HepG2 (cell line): ENCODE results near the gene GCG. TPM values are rescaled to one million over a fixed set of nuclear protein-coding genes. Genes with fewer than 3 reads are reported as not detected.
A peak's percentile ranks its signal among the peaks of the same experiment; 100 is the strongest.

Experiments
- ATAC-seq: fragments of 200-7000 bp; cut with Tn5 transposase; 3 replicates; pipeline ENCODE4 v1.9.1; 2020; ENCODE audit warnings: mild to moderate bottlenecking, moderate library complexity
- BruUV-seq: library from RNA; stranded (reverse); fragments of 400-500 nt; replicated peaks from 2 replicates; lab custom pipeline; 2021; lab: Mats Ljungman, UMichigan
- CTCF ChIA-PET: fragments of 300-600 bp; formaldehyde crosslinking; extraction: SDS; loops from one replicate; lab custom pipeline; 2021; ENCODE audit warnings: low total read pairs, inconsistent platforms, low intra/inter-chr PET ratio; lab: Yijun Ruan, JAX
- POLR2A ChIA-PET: fragments of 350-600 bp; sonication (Branson Sonifier 250); formaldehyde crosslinking; loops from one replicate; lab custom pipeline; 2020; ENCODE audit warnings: antibody characterized with exemption, inconsistent platforms; lab: Yijun Ruan, JAX
- DNase-seq: peaks from one replicate; pipeline ENCODE4 v3.0.0-alpha.2; 2015; ENCODE audit warnings: low spot score
- FAIRE-seq: peaks from 3 replicates; lab custom pipeline; 2011; peaks lifted over from hg19 to GRCh38; lab: Jason Lieb, UNC
- H2AFZ ChIP-seq: one replicate; pipeline ENCODE4 v1.6.1; 2011; ENCODE audit warnings: low read length, inconsistent platforms
- H3K27ac ChIP-seq: fragments of 300-600 bp; 3 replicates; pipeline ENCODE4 v1.8.0; 2011; ENCODE audit warnings: mixed run types, mild to moderate bottlenecking, mixed read lengths, low read length, inconsistent platforms; ENCODE audit not compliant: insufficient read depth; ENCODE audit errors: extremely low read length
- H3K27me3 ChIP-seq, 2 experiments: fragments of 200-600 bp in 1 of 2; 2 replicates in 1 of 2; 3 replicates in 1 of 2; pipeline versions ENCODE4 v1.6.0 to v1.8.0; 2011; ENCODE audit warnings: low read length in 2 of 2, mild to moderate bottlenecking in 2 of 2, moderate library complexity in 2 of 2, inconsistent platforms in 1 of 2; ENCODE audit not compliant: insufficient read depth in 2 of 2, control insufficient read depth in 1 of 2
- H3K36me3 ChIP-seq, 2 experiments: fragments of 200-600 bp in 1 of 2; replicated peaks in 1 of 2; 2 replicates in 1 of 2; 3 replicates in 1 of 2; pipeline versions ENCODE4 v1.5.1 to v1.8.0; 2011; ENCODE audit warnings: low read length in 2 of 2, inconsistent platforms in 1 of 2; ENCODE audit not compliant: insufficient read depth in 2 of 2, control insufficient read depth in 1 of 2
- H3K4me1 ChIP-seq: 2 replicates; pipeline ENCODE4 v1.5.1; 2012; ENCODE audit warnings: low read length, inconsistent platforms; ENCODE audit not compliant: insufficient read depth
- H3K4me2 ChIP-seq: 2 replicates; pipeline ENCODE4 v1.6.0; 2011; ENCODE audit warnings: low read depth, low read length, inconsistent platforms
- H3K4me3 ChIP-seq, 3 experiments: fragments of 200-600 bp in 1 of 3; sonication (generic), shearing (Covaris generic) in 1 of 3; replicated peaks in 1 of 3; 2 replicates each; pipeline ENCODE4 v1.5.1; 2011 to 2016; ENCODE audit warnings: low read length in 3 of 3, inconsistent platforms in 2 of 3, low read depth in 2 of 3, mild to moderate bottlenecking in 2 of 3, control low read depth in 1 of 3, mixed read lengths in 1 of 3; ENCODE audit not compliant: insufficient read depth in 1 of 3
- H3K79me2 ChIP-seq: one replicate; pipeline ENCODE4 v1.6.1; 2011; ENCODE audit warnings: low read length, inconsistent platforms; ENCODE audit not compliant: insufficient read depth
- H3K9ac ChIP-seq: 2 replicates; pipeline ENCODE4 v1.6.0; 2011; ENCODE audit warnings: mild to moderate bottlenecking, low read depth, low read length, inconsistent platforms; ENCODE audit not compliant: insufficient read depth
- H3K9me3 ChIP-seq: 2 replicates; pipeline ENCODE4 v1.5.1; 2012; ENCODE audit warnings: mild to moderate bottlenecking, low read length
- H4K20me1 ChIP-seq: 2 replicates; pipeline ENCODE4 v1.6.0; 2011; ENCODE audit warnings: inconsistent platforms, mild to moderate bottlenecking, low read length, moderate library complexity; ENCODE audit not compliant: insufficient read depth
- HES4 ChIP-seq: sonication (generic); formaldehyde crosslinking; IDR thresholded peaks from 2 replicates; pipeline ENCODE4 v1.9.0; 2021; ENCODE audit warnings: mild to moderate bottlenecking, missing genetic modification reagents, borderline replicate concordance
- KMT2A ChIP-seq: sonication (generic); formaldehyde crosslinking; IDR thresholded peaks from 2 replicates; pipeline ENCODE4 v1.4.0; 2020; ENCODE audit warnings: missing genetic modification reagents
- MIER3 ChIP-seq: IDR thresholded peaks from 2 replicates; pipeline ENCODE4 v1.6.1; 2016; ENCODE audit warnings: missing compliant biosample characterization, borderline replicate concordance
- PITX1 ChIP-seq: sonication (generic); formaldehyde crosslinking; IDR thresholded peaks from 2 replicates; pipeline ENCODE4 v1.5.1; 2020; ENCODE audit warnings: mild to moderate bottlenecking, missing genetic modification reagents
- RFX5 ChIP-seq: IDR thresholded peaks from 2 replicates; pipeline ENCODE4 v1.6.1; 2011; ENCODE audit warnings: low read depth, low read length, improper control_type of control experiment
- SP2 ChIP-seq: sonication (generic); formaldehyde crosslinking; IDR thresholded peaks from 2 replicates; pipeline ENCODE4 v1.5.1; 2020; ENCODE audit warnings: mild to moderate bottlenecking, missing genetic modification reagents
- XRCC5 ChIP-seq: fragments of 200-400 bp; formaldehyde crosslinking; optimal IDR thresholded peaks from 2 replicates; pipeline ENCODE3; 2017; ENCODE audit warnings: mild to moderate bottlenecking, low read length
- ZNF678 ChIP-seq: sonication (generic); formaldehyde crosslinking; IDR thresholded peaks from 2 replicates; pipeline ENCODE4 v1.4.0; 2020; ENCODE audit warnings: mild to moderate bottlenecking, missing genetic modification reagents
- WGBS: methylation state at CpG from one replicate; pipeline ENCODE4 v1.1.6; 2017; ENCODE audit warnings: low lambda C conversion rate; 5-methylcytosine and 5-hydroxymethylcytosine counted together
- in situ Hi-C: cut with HindIII; loops from 2 replicates; pipeline ENCODE4 v1.10.0; 2017; ENCODE audit warnings: low pct_unique_long_range_greater_than_20kb; ENCODE audit not compliant: extremely low pct_ligation_motif_present
- intact Hi-C: fragments of 100-400 bp; cut with micrococcal nuclease; formaldehyde crosslinking; loops from one replicate; pipeline ENCODE4 v1.10.0; 2022; ENCODE audit not compliant: unreplicated experiment
- polyA plus RNA-seq, 8 experiments: library from polyadenylated mRNA; depleted of rRNA in 3 of 8; stranded (reverse) in 7 of 8; unstranded in 1 of 8; fragments of >200 nt; fragmentation: Illumina TruSeq in 4 of 8; extraction: Trizol in 4 of 8; gene quantifications; 2 replicates each; pipeline versions ENCODE4 v1.2.1 to v1.2.3, GENCODE V29; 2011 to 2016; ENCODE audit warnings: low read depth in 4 of 8, missing spikeins in 1 of 8, mixed read lengths in 1 of 8; ENCODE audit not compliant: insufficient read depth in 1 of 8
- total RNA-seq, 5 experiments: library from RNA; depleted of rRNA; stranded (reverse); fragments of >200 nt; fragmentation: Illumina TruSeq; extraction: Trizol; gene quantifications; 2 replicates each; pipeline ENCODE4 v1.2.3, GENCODE V29; 2016; ENCODE audit warnings: low read depth in 1 of 5
- TF ChIP-seq, protein P1 (sequence below): sonication (generic); formaldehyde crosslinking; IDR thresholded peaks from 2 replicates; pipeline ENCODE4 v1.4.0; 2020; ENCODE audit warnings: missing genetic modification reagents
- TF ChIP-seq, protein P2 (sequence below): sonication (generic); formaldehyde crosslinking; IDR thresholded peaks from 2 replicates; pipeline ENCODE4 v1.4.0; 2020; ENCODE audit warnings: mild to moderate bottlenecking, missing genetic modification reagents, borderline replicate concordance
- TF ChIP-seq, protein P3 (sequence below): sonication (generic); formaldehyde crosslinking; IDR thresholded peaks from 2 replicates; pipeline ENCODE4 v1.4.0; 2020; ENCODE audit warnings: mild to moderate bottlenecking, missing genetic modification reagents
- TF ChIP-seq, protein P4 (sequence below): sonication (generic); formaldehyde crosslinking; IDR thresholded peaks from 2 replicates; pipeline ENCODE4 v1.8.1; 2023; ENCODE audit warnings: missing genetic modification reagents, mild to moderate bottlenecking, borderline replicate concordance
- TF ChIP-seq, protein P5 (sequence below): sonication (generic); formaldehyde crosslinking; IDR thresholded peaks from 2 replicates; pipeline ENCODE4 v1.5.1; 2020; ENCODE audit warnings: missing genetic modification reagents, mild to moderate bottlenecking, borderline replicate concordance
- TF ChIP-seq, protein P6 (sequence below): sonication (generic); formaldehyde crosslinking; IDR thresholded peaks from 2 replicates; pipeline ENCODE4 v1.4.0; 2020; ENCODE audit warnings: missing genetic modification reagents, low read depth, mild to moderate bottlenecking, borderline replicate concordance

Gene GCG
- total and polyA plus RNA-seq, 2 of the 13 experiments (the other 11 are each of a cell fraction or from before 2014, with no cell fraction given) = not detected

DNA sequence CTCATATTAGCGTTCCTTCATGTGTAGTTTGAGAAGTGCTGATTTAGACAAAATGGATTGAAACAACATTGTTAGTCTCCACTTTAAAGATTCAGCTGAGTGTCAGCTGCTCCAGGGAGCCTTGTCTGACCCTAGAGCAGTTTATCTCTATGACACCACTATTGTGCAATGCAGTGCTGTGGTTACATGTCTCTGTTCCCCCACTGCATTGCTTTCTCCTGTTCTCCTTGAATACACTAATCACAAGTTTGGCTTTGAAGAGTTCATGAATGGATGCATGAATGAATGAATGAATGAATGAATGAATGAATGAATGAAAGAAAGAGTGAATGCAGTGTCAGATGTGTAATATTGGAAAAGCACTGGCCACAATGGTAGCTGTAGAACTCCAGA, 38.3 kb downstream of the GCG start:
- Histone ChIP-seq H3K27me3 (no peaks in the 10 kb centered on the region), H3K79me2 (no peaks in the 10 kb centered on the region), H3K9me3 (peaks cover 13% of the 10 kb centered on the region), H3K4me1 (peaks cover 70% of the 10 kb centered on the region), H3K36me3 (no peaks in the 10 kb centered on the region), H2AFZ (no peak overlapping the region), H3K4me3 (peak overlapping the region in 1 of 3 experiments; percentile 34; a peak in 2 of 6 replicates), H4K20me1 (no peaks in the 10 kb centered on the region), H3K4me2 (peak overlapping the region; percentile 76), H3K27ac (peak overlapping the region; percentile 73), H3K9ac (peak overlapping the region; percentile 53; the same call in 1 of the 2 replicates)
- in situ Hi-C loops (no loop called here), intact Hi-C loops (loop anchor here (2.0 kb wide), 2 partner anchors 25 to 87 kb away; no protein-coding TSS in a partner anchor)
- ATAC-seq = peak; percentile 84
- WGBS = 0% methylated on average over 1 of the region's 1 CpG
- ChIA-PET POLR2A (interaction anchor here (1.5 to 2.4 kb wide), 2 partner anchors 9 to 40 kb away, joined by 4 to 20 read pairs; partner anchors contain the start of gene DPP4), CTCF (no interaction called here)
- no TSS peak for BruUV-seq
- DNase-seq = peak; percentile 85
- peak; percentile 87 for FAIRE-seq
- peak; percentile 95; the same call in 1 of the 2 replicates for TF ChIP-seq MIER3 (CRISPR knock-in tag)
- TF ChIP-seq, protein P1, sequence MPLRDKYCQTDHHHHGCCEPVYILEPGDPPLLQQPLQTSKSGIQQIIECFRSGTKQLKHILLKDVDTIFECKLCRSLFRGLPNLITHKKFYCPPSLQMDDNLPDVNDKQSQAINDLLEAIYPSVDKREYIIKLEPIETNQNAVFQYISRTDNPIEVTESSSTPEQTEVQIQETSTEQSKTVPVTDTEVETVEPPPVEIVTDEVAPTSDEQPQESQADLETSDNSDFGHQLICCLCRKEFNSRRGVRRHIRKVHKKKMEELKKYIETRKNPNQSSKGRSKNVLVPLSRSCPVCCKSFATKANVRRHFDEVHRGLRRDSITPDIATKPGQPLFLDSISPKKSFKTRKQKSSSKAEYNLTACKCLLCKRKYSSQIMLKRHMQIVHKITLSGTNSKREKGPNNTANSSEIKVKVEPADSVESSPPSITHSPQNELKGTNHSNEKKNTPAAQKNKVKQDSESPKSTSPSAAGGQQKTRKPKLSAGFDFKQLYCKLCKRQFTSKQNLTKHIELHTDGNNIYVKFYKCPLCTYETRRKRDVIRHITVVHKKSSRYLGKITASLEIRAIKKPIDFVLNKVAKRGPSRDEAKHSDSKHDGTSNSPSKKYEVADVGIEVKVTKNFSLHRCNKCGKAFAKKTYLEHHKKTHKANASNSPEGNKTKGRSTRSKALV (CRISPR knock-in tag) = no peak
- TF ChIP-seq KMT2A = 0 out of 2 replicates have a peak, but pooled peaks have one; percentile 70
- TF ChIP-seq SP2 (CRISPR knock-in tag) = no peak
- TF ChIP-seq, protein P2, sequence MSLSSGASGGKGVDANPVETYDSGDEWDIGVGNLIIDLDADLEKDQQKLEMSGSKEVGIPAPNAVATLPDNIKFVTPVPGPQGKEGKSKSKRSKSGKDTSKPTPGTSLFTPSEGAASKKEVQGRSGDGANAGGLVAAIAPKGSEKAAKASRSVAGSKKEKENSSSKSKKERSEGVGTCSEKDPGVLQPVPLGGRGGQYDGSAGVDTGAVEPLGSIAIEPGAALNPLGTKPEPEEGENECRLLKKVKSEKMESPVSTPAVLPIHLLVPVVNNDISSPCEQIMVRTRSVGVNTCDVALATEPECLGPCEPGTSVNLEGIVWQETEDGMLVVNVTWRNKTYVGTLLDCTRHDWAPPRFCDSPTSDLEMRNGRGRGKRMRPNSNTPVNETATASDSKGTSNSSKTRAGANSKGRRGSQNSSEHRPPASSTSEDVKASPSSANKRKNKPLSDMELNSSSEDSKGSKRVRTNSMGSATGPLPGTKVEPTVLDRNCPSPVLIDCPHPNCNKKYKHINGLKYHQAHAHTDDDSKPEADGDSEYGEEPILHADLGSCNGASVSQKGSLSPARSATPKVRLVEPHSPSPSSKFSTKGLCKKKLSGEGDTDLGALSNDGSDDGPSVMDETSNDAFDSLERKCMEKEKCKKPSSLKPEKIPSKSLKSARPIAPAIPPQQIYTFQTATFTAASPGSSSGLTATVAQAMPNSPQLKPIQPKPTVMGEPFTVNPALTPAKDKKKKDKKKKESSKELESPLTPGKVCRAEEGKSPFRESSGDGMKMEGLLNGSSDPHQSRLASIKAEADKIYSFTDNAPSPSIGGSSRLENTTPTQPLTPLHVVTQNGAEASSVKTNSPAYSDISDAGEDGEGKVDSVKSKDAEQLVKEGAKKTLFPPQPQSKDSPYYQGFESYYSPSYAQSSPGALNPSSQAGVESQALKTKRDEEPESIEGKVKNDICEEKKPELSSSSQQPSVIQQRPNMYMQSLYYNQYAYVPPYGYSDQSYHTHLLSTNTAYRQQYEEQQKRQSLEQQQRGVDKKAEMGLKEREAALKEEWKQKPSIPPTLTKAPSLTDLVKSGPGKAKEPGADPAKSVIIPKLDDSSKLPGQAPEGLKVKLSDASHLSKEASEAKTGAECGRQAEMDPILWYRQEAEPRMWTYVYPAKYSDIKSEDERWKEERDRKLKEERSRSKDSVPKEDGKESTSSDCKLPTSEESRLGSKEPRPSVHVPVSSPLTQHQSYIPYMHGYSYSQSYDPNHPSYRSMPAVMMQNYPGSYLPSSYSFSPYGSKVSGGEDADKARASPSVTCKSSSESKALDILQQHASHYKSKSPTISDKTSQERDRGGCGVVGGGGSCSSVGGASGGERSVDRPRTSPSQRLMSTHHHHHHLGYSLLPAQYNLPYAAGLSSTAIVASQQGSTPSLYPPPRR = peak; percentile 52; the same call in 1 of the 2 replicates
- TF ChIP-seq XRCC5 = no peak
- TF ChIP-seq, protein P3, sequence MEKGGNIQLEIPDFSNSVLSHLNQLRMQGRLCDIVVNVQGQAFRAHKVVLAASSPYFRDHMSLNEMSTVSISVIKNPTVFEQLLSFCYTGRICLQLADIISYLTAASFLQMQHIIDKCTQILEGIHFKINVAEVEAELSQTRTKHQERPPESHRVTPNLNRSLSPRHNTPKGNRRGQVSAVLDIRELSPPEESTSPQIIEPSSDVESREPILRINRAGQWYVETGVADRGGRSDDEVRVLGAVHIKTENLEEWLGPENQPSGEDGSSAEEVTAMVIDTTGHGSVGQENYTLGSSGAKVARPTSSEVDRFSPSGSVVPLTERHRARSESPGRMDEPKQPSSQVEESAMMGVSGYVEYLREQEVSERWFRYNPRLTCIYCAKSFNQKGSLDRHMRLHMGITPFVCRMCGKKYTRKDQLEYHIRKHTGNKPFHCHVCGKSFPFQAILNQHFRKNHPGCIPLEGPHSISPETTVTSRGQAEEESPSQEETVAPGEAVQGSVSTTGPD = no peak
- TF ChIP-seq, protein P4, sequence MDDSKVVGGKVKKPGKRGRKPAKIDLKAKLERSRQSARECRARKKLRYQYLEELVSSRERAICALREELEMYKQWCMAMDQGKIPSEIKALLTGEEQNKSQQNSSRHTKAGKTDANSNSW (CRISPR knock-in tag) = no peak
- TF ChIP-seq RFX5 = no peak
- TF ChIP-seq, protein P5, sequence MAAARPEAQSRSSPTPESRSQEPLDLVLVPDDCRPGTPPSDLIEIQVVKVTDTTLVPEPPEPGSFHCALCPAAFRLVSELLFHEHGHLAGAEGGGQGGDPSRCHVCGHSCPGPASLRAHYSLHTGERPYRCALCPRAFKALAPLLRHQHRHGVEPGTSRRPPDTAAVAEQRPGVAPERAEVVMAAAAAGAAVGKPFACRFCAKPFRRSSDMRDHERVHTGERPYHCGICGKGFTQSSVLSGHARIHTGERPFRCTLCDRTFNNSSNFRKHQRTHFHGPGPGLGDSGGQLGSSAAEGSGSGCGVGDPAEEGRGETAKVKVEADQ (CRISPR knock-in tag) = no peak
- TF ChIP-seq, protein P6, sequence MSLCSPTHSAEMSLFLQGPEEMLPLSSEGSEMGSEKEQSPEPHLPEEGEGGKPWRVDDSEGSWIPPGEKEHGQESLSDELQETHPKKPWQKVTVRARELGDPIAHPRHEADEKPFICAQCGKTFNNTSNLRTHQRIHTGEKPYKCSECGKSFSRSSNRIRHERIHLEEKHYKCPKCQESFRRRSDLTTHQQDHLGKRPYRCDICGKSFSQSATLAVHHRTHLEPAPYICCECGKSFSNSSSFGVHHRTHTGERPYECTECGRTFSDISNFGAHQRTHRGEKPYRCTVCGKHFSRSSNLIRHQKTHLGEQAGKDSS (CRISPR knock-in tag) = no peak
- no peak for TF ChIP-seq ZNF678
- TF ChIP-seq HES4 (CRISPR knock-in tag) = no peak
- 0 out of 2 replicates have a peak, but pooled peaks have one; percentile 52 for TF ChIP-seq PITX1 (CRISPR knock-in tag)
